ENCODE data around the gene ZNF385C. TPM values are rescaled to one million over a fixed set of nuclear protein-coding genes. Genes with fewer than 3 reads are reported as not detected.

Gene ZNF385C
- total RNA-seq, 1 experiment from 2014 or later, result not detected

DNA sequence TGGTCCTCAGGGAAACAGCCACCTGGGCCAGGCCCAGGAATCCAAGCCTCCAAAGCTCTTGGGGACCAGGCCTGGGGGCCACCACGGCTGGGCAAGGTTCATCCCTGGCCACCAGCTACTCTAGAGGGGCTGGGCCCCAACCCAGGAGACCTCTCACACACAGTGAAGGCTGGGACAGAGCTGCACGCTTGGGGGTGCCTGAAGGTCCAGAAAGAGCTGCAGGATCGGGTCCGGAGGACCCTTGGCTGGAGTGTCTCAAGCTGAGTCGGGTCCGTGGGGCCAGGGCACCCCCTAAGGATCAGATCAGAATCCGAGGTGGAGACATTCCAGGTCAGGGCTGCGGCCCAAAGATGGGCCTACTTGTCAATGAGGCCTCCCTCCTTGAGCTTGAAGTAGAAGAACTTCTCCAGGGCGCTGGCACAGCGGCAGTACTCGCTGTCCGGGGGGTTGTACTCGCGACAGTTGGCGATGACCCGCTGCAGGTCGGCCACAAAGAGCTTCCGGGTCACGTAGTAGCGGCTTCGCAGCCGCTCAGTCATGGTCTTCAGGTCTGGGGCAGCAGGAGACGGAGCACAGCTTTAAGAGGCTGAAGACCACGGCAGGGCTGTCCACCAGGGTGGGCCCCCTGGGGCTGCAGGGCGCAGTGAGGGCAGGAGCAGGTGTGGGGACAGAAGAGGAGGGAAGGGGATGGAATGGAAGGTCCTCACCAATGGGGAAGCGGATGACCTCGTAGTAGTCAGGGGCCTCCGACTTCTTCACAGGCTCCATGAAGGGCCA is 15.2 kb upstream of the ZNF385C start:
- H3K9me2 ChIP-seq (replicated peaks; ENCODE audit: insufficient read depth, low read length), result no peaks in the 10 kb centered on the region
- H2AFZ ChIP-seq (ENCODE audit: low read length), result no peak overlapping the region
- peak overlapping the region; percentile 72 for H3K27ac ChIP-seq (ENCODE audit: low read length)
- H3K27me3 ChIP-seq (ENCODE audit: low read length), result no peaks in the 10 kb centered on the region
- no peak for DNase-seq
- peaks cover 56% of the 10 kb centered on the region for H3K4me1 ChIP-seq (ENCODE audit: low read length)
- H3K9ac ChIP-seq (ENCODE audit: low read length), result peak overlapping the region; percentile 83
- H3K4me3 ChIP-seq (ENCODE audit: low read length), result peak overlapping the region; percentile 77
- H3K9me3 ChIP-seq (ENCODE audit: low read length), result no peaks in the 10 kb centered on the region
- no peaks in the 10 kb centered on the region for H3K36me3 ChIP-seq (ENCODE audit: insufficient read depth, low read length)
- no peaks in the 10 kb centered on the region for H4K20me1 ChIP-seq (ENCODE audit: insufficient read depth, low read depth, low read length)
- no peaks in the 10 kb centered on the region for H3K79me2 ChIP-seq (ENCODE audit: low read length)
- H3K4me2 ChIP-seq (ENCODE audit: low read depth, low read length, poor library complexity, severe bottlenecking), result peak overlapping the region; percentile 91

DNA sequence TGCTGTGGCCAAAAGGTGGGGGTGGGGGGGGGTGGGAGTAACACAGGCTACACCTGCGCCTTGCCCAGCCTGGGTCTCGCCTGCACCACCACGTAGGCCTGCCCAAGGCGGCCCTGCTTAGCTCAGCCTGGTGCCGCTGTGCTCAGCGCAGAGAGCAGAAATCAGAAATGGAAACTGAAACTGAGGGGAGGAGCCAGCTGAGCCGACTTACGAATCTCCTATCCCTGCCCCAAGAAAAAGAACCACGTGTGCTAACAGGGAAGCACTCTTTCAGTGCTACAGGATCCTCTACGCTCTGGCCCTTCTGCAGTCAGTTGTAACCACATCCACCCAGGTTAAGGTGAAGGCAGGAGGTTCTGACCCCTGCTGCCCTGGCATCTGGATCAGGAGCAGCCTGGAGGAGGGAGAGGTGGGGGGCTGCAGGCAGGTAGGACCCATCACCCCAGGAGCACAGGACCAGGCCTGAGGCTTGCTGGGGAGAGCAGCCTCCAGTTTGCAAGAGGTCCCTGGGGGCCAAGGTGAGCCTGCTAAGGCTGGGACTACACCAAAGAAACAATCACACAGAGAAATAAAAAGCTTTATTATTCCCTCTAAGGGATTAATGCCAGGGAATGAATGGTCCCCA is 14.4 kb upstream of the ZNF385C start, which contains the start of gene DHX58:
DHX58 (minus strand) TSS at position 163 of the 625 bp plus-strand sequence. CDS start 822 bp downstream, outside the sequence.
- Histone ChIP-seq H2AFZ (ENCODE audit: low read length) (no peak within 1 kb of the TSS), H3K4me3 (ENCODE audit: low read length) (peak within 1 kb of the TSS; percentile 77), H3K36me3 (ENCODE audit: insufficient read depth, low read length) (no peaks in the 10 kb centered on the region), H3K9me3 (ENCODE audit: low read length) (no peaks in the 10 kb centered on the region), H3K4me1 (ENCODE audit: low read length) (peaks cover 60% of the 10 kb centered on the region), H3K79me2 (ENCODE audit: low read length) (no peaks in the 10 kb centered on the region), H3K4me2 (ENCODE audit: low read depth, low read length, poor library complexity, severe bottlenecking) (peak within 1 kb of the TSS; percentile 91), H3K9ac (ENCODE audit: low read length) (peak within 1 kb of the TSS; percentile 83), H3K27ac (ENCODE audit: low read length) (peak within 1 kb of the TSS; percentile 72), H4K20me1 (ENCODE audit: insufficient read depth, low read depth, low read length) (no peaks in the 10 kb centered on the region), H3K27me3 (ENCODE audit: low read length) (no peaks in the 10 kb centered on the region), H3K9me2 (replicated peaks; ENCODE audit: insufficient read depth, low read length) (no peaks in the 10 kb centered on the region)
- DNase-seq, result peak; percentile 96

DNA sequence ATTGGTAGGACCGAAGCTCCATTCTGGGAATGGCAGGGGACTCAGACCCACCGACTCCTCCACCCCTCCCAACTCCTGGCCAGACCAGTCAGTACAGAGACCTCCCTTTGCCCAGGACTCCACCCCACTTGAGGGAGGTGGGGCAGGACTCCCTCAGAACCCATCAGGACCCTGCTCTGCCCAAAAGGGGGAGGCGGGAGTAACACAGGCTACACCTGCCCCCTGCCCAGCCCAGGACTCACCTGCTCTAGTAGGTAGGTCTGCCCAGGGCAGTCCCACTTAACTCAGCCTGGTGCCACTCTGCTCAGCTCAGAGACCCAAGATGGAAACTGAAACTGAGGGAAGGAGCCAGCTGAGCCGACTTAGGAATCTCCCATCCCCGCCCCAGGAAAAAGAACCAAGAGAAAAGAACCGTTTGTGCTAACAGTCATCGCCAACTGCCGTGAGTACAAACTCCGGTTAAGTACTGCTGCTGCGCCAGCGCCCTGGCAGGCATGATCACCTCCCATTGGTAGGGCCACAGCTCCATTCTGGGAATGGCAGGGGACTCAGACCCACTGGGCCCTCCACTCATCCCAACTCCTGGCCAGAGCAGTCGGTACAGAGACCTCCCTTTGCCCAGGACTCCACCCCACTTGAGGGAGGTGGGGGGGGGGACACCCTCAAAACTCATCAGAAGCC is 13.7 kb upstream of the ZNF385C start:
- peak overlapping the region; percentile 83 for H3K9ac ChIP-seq (ENCODE audit: low read length)
- H3K4me3 ChIP-seq (ENCODE audit: low read length), result peak overlapping the region; percentile 77
- no peaks in the 10 kb centered on the region for H4K20me1 ChIP-seq (ENCODE audit: insufficient read depth, low read depth, low read length)
- peaks cover 53% of the 10 kb centered on the region for H3K4me1 ChIP-seq (ENCODE audit: low read length)
- no peaks in the 10 kb centered on the region for H3K79me2 ChIP-seq (ENCODE audit: low read length)
- H3K27me3 ChIP-seq (ENCODE audit: low read length), result no peaks in the 10 kb centered on the region
- peak overlapping the region; percentile 72 for H3K27ac ChIP-seq (ENCODE audit: low read length)
- H3K9me3 ChIP-seq (ENCODE audit: low read length), result no peaks in the 10 kb centered on the region
- H3K9me2 ChIP-seq (replicated peaks; ENCODE audit: insufficient read depth, low read length), result no peaks in the 10 kb centered on the region
- H3K36me3 ChIP-seq (ENCODE audit: insufficient read depth, low read length), result no peaks in the 10 kb centered on the region
- DNase-seq, result peak; percentile 59
- H2AFZ ChIP-seq (ENCODE audit: low read length), result no peak overlapping the region
- peak overlapping the region; percentile 91 for H3K4me2 ChIP-seq (ENCODE audit: low read depth, low read length, poor library complexity, severe bottlenecking)

DNA sequence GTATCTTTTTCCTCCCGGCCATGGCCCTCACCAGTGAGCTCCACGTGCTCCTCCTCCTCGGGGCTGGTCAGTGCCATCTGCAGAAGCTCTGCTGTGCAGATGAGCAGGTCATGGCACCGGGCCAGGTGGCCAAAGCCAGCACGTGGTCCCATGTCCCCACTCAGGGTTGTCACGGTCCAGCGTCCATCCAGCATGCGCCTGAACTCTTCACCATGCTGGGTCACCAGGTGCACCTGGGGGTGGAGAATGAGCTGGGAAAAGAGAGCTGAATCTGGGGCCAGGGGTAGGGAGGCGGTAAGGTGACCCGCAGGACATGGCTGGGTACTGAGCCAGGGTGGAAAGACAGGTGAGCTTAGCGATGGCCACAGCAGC is 13.0 kb upstream of the ZNF385C start:
- Histone ChIP-seq H3K27ac (ENCODE audit: low read length) (no peak overlapping the region), H3K4me2 (ENCODE audit: low read depth, low read length, poor library complexity, severe bottlenecking) (peak overlapping the region; percentile 91), H2AFZ (ENCODE audit: low read length) (no peak overlapping the region), H3K4me3 (ENCODE audit: low read length) (peak overlapping the region; percentile 77; the same call in 1 of the 2 replicates), H3K36me3 (ENCODE audit: insufficient read depth, low read length) (no peaks in the 10 kb centered on the region), H3K9ac (ENCODE audit: low read length) (peak overlapping the region; percentile 83), H3K27me3 (ENCODE audit: low read length) (no peaks in the 10 kb centered on the region), H3K4me1 (ENCODE audit: low read length) (peaks cover 47% of the 10 kb centered on the region), H4K20me1 (ENCODE audit: insufficient read depth, low read depth, low read length) (no peaks in the 10 kb centered on the region), H3K9me3 (ENCODE audit: low read length) (no peaks in the 10 kb centered on the region), H3K9me2 (replicated peaks; ENCODE audit: insufficient read depth, low read length) (no peaks in the 10 kb centered on the region), H3K79me2 (ENCODE audit: low read length) (no peaks in the 10 kb centered on the region)
- no peak for DNase-seq

DNA sequence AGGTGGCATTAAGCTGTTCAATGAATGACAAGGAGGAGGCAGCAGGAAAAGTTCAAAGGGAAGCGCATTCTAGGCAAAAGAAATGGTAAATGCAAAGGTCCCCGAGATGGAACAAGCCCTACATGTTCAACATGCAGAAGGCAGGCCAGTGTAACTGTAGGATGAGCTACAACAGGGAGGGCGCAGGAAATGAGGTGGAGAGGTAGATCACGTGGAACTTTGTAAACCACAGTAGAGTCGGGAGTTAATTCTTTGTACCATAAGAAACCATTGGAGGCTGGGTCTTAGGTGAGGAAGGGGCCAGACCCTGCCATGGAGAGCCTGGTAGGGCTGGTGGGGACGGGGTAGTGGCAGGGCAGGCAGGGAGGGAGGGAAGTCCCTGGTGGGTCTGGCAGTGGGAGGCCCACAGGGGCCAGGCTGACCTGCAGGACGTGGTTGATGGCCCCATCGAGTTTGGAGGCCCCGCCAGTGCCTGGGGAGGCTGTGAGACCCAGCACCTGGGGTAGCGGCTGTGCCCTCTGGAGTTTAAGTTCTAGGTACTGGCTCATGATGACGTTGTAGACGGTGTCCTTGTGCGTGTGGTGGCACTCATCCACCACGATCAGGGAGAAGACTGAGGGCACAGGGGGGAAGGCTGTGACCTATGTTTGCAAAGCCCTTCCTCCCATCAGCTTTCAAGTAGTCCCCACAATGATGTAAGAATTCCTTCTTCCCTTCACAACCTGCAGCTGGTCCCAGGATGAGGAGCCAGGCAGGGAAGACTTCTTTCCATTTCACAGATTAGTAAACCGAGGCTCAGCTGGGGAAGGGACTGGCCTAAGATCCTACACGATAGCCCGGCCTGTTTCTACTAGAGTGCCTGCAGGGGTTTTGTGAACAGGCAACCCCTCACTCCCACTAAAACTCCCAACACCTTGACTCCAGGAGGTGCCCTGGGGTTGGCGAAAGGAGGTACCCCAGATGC is 12.3 kb upstream of the ZNF385C start:
- H2AFZ ChIP-seq (ENCODE audit: low read length), result no peak overlapping the region
- no peaks in the 10 kb centered on the region for H3K36me3 ChIP-seq (ENCODE audit: insufficient read depth, low read length)
- no peaks in the 10 kb centered on the region for H3K9me3 ChIP-seq (ENCODE audit: low read length)
- no peaks in the 10 kb centered on the region for H3K79me2 ChIP-seq (ENCODE audit: low read length)
- peak overlapping the region; percentile 14; the same call in 1 of the 2 replicates for H3K9ac ChIP-seq (ENCODE audit: low read length)
- no peaks in the 10 kb centered on the region for H4K20me1 ChIP-seq (ENCODE audit: insufficient read depth, low read depth, low read length)
- no peak for DNase-seq
- peaks cover 40% of the 10 kb centered on the region for H3K4me1 ChIP-seq (ENCODE audit: low read length)
- H3K27ac ChIP-seq (ENCODE audit: low read length), result no peak overlapping the region
- H3K4me2 ChIP-seq (ENCODE audit: low read depth, low read length, poor library complexity, severe bottlenecking), result no peak overlapping the region
- H3K4me3 ChIP-seq (ENCODE audit: low read length), result no peak overlapping the region
- H3K9me2 ChIP-seq (replicated peaks; ENCODE audit: insufficient read depth, low read length), result no peaks in the 10 kb centered on the region
- no peaks in the 10 kb centered on the region for H3K27me3 ChIP-seq (ENCODE audit: low read length)

DNA sequence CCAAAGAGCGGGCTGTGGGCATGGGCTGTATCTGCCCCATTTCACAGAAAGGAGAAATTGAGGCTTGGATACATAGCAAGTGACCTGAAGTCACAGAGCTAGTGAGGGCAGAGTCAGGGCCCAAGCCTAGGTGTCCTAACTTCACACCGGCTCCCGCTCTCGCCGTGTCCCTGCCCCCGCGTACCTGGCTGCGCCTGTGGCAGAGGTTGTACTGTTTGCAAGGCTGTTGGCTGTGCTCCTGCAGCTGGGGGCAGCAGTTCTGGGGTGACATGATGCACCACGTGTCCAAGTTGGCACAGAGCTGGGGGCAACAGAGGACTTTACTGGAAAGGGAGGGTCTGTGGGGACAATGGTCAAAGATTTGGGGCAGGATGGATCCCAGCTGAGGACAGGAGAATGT is 10.8 kb upstream of the ZNF385C start:
- Histone ChIP-seq H2AFZ (ENCODE audit: low read length) (no peak overlapping the region), H3K79me2 (ENCODE audit: low read length) (no peaks in the 10 kb centered on the region), H3K4me3 (ENCODE audit: low read length) (no peak overlapping the region), H3K36me3 (ENCODE audit: insufficient read depth, low read length) (no peaks in the 10 kb centered on the region), H4K20me1 (ENCODE audit: insufficient read depth, low read depth, low read length) (no peaks in the 10 kb centered on the region), H3K27me3 (ENCODE audit: low read length) (no peaks in the 10 kb centered on the region), H3K4me2 (ENCODE audit: low read depth, low read length, poor library complexity, severe bottlenecking) (no peak overlapping the region), H3K4me1 (ENCODE audit: low read length) (peaks cover 30% of the 10 kb centered on the region), H3K9me2 (replicated peaks; ENCODE audit: insufficient read depth, low read length) (no peaks in the 10 kb centered on the region), H3K9me3 (ENCODE audit: low read length) (no peaks in the 10 kb centered on the region), H3K9ac (ENCODE audit: low read length) (no peak overlapping the region), H3K27ac (ENCODE audit: low read length) (no peak overlapping the region)
- DNase-seq, result no peak

DNA sequence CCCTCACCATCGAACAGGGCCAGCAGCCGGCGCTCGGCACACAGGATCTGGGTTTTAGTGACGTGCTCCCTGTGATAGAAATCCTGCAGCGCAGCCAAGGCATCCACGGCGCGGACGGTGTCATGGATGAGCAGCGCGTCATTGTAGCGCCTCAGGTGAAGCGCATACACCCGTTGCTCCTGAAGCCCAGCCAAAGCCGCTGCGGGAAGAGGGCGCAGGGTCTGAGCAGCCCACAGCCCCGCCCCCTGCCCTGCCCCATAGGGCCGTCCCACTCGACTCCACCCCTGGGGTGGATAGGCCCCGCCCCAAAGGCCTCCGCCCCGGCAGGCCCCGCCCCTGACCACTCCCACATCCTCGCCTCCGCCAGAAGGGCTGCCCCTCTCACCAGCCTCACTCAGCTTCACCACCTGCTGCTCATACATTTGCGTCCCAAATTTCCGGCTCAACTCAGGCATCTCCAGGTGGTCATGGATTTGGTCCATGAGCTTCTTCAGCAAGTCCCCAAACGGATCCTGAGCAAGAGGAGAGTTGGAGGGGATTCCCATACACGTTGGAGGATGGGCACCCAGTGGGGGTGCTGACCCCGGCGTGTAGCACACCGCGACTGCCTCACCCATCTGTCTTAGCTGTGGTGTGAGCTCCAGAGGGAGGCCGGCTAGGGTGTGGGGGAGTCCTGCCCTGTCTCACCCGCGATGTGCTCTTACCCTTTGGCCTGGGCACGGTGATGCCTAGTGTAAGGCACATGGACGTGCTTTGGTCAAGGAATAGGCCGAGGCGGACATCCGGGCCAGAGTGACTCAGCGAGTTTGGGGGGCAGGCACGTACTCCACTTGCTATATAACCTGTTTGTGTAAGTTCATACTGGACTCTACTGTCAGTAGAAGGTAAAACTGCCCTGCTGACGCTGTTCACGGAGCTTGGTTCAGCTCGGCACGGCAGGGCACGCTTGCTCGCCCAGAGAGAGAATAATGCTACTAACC is 9.6 kb upstream of the ZNF385C start:
- H3K9me2 ChIP-seq (replicated peaks; ENCODE audit: insufficient read depth, low read length), result no peaks in the 10 kb centered on the region
- H3K27ac ChIP-seq (ENCODE audit: low read length), result no peak overlapping the region
- H3K79me2 ChIP-seq (ENCODE audit: low read length), result no peaks in the 10 kb centered on the region
- no peak overlapping the region for H3K4me3 ChIP-seq (ENCODE audit: low read length)
- no peak overlapping the region for H3K4me2 ChIP-seq (ENCODE audit: low read depth, low read length, poor library complexity, severe bottlenecking)
- no peaks in the 10 kb centered on the region for H4K20me1 ChIP-seq (ENCODE audit: insufficient read depth, low read depth, low read length)
- H3K4me1 ChIP-seq (ENCODE audit: low read length), result peaks cover 18% of the 10 kb centered on the region
- peak; percentile 96 for DNase-seq
- no peak overlapping the region for H2AFZ ChIP-seq (ENCODE audit: low read length)
- no peaks in the 10 kb centered on the region for H3K9me3 ChIP-seq (ENCODE audit: low read length)
- no peaks in the 10 kb centered on the region for H3K27me3 ChIP-seq (ENCODE audit: low read length)
- H3K36me3 ChIP-seq (ENCODE audit: insufficient read depth, low read length), result no peaks in the 10 kb centered on the region
- H3K9ac ChIP-seq (ENCODE audit: low read length), result no peak overlapping the region

Data from Karpas-422 (cell line).